Measurements from ENCODE around the gene POLR3H. TPM values are rescaled to one million over a fixed set of nuclear protein-coding genes. Genes with fewer than 3 reads are reported as not detected.
A peak's percentile ranks its signal among the peaks of the same experiment; 100 is the strongest.

Gene POLR3H
- total and polyA plus RNA-seq, 2 donors (not counting 1 experiment from before 2014, with no cell fraction given), result 12.4 to 32.1 TPM

DNA sequence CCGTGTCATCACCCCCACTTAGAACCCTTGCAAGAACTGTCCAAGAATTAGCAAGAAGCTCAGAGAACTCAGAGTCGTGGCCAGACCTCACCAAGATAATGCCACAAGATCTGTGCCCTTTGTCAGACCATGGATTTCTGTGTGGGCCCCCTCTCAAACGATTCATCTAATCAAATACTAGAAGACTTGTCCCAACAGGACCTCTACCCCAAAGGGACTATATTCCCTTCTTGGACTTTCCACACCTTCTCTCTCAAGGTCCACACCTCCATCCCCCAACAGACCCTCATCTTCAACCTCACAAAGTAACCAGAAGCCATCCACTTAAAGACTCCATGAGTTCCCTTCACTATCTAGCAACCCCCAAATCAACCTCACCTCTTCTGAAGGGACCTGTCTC, 2.8 kb downstream of the POLR3H start:
- Histone ChIP-seq H4K20me1 (ENCODE audit: control insufficient read depth, insufficient read depth, low read length, poor library complexity, severe bottlenecking) (peaks cover 7% of the 10 kb centered on the region), H3K9me3 (ENCODE audit: control extremely low read depth in 1 of 3, control insufficient read depth in 2 of 3, insufficient read depth in 1 of 3, low read length in 2 of 3) (no peaks in the 10 kb centered on the region), H3K4me3 (ENCODE audit: control extremely low read depth in 1 of 5, extremely low read depth in 1 of 5, insufficient read depth in 1 of 5, low read depth in 2 of 5, low read length in 4 of 5) (no peak overlapping the region), H3K9ac (ENCODE audit: low read length) (no peak overlapping the region), H3K4me1 (ENCODE audit: control insufficient read depth in 2 of 2, insufficient read depth in 2 of 2, low read length in 2 of 2) (peaks cover 17 to 21% of the 10 kb centered on the region in 2 donors), H3K27ac (ENCODE audit: low read length in 2 of 2) (peak overlapping the region in 1 of 2 donors; percentile 36), H2AFZ (ENCODE audit: insufficient read depth, low read depth, low read length, poor library complexity, severe bottlenecking) (no peak overlapping the region), H3K27me3 (replicated peaks in 1 of 4; ENCODE audit: control extremely low read depth in 1 of 4, control insufficient read depth in 3 of 4, insufficient read depth in 4 of 4, low read length in 3 of 4) (no peaks in the 10 kb centered on the region), H3K36me3 (replicated peaks in 1 of 2; ENCODE audit: control extremely low read depth in 1 of 2, control insufficient read depth in 1 of 2, extremely low read depth in 1 of 2, insufficient read depth in 2 of 2, low read length in 1 of 2) (peaks cover 0 to 15% of the 10 kb centered on the region in 2 experiments), H3K79me2 (ENCODE audit: control insufficient read depth, insufficient read depth, low read length) (peaks cover 45% of the 10 kb centered on the region), H3K4me2 (replicated peaks; ENCODE audit: low read depth, low read length, poor library complexity, severe bottlenecking) (no peak overlapping the region)
- DNase-seq, result no peak
- CTCF ChIA-PET, result interaction anchor here (0.8 to 1.3 kb wide), 3 partner anchors 9 to 138 kb away, joined by 3 to 4 read pairs (median 3); no protein-coding TSS in a partner anchor
- Mint-ChIP-seq H3K27ac (peak overlapping the region; percentile 43), H3K9me3 (ENCODE audit: insufficient read depth) (no peaks in the 10 kb centered on the region), H3K4me3 (peak overlapping the region; percentile 40), H3K27me3 (no peaks in the 10 kb centered on the region), H3K4me1 (peaks cover 41% of the 10 kb centered on the region)
- intact Hi-C loops (cut with micrococcal nuclease), result no loop called here
- POLR2A ChIA-PET, result interaction anchor here (0.8 kb wide), 1 partner anchor 160 kb away, joined by 6 read pairs; the partner anchor contains the start of gene TEF
- ATAC-seq (ENCODE audit: low read depth), result no peak
- no peak for TF ChIP-seq CTCF (IDR thresholded peaks at IDR 0.05)
- no peak for TF ChIP-seq EZH2 (IDR thresholded peaks at IDR 0.05; ENCODE audit: borderline replicate concordance, insufficient read depth, low read depth, low read length, poor library complexity, severe bottlenecking)
- WGBS (ENCODE audit: insufficient coverage), result 85% methylated on average over 3 of the region's 3 CpGs

GRCh38 chr22:41540365-41540764, 3.9 kb downstream of the POLR3H start:
- H3K4me3 Mint-ChIP-seq, result no peak overlapping the region
- CTCF ChIA-PET, result interaction anchor here (1.2 kb wide), 1 partner anchor 136 kb away, joined by 3 read pairs; no protein-coding TSS in a partner anchor

More at GRCh38 chr22:41540365-41540764, 3.9 kb downstream of the POLR3H start:
- H3K4me3 ChIP-seq (ENCODE audit: control extremely low read depth in 1 of 5, extremely low read depth in 1 of 5, insufficient read depth in 1 of 5, low read depth in 2 of 5, low read length in 4 of 5), result no peak overlapping the region
- intact Hi-C loops (cut with micrococcal nuclease), result no loop called here
- H3K9me3 Mint-ChIP-seq (ENCODE audit: insufficient read depth), result no peaks in the 10 kb centered on the region
- no peak overlapping the region for H3K9ac ChIP-seq (ENCODE audit: low read length)
- DNase-seq (no peak), ATAC-seq (ENCODE audit: low read depth) (no peak)
- peak overlapping the region; percentile 70 for H3K27ac Mint-ChIP-seq
- H3K27ac ChIP-seq (ENCODE audit: low read length in 2 of 2), result no peak overlapping the region
- peaks cover 38% of the 10 kb centered on the region for H3K4me1 Mint-ChIP-seq
- no peak overlapping the region for H3K4me2 ChIP-seq (replicated peaks; ENCODE audit: low read depth, low read length, poor library complexity, severe bottlenecking)
- no peaks in the 10 kb centered on the region for H3K27me3 Mint-ChIP-seq
- no peaks in the 10 kb centered on the region for H3K9me3 ChIP-seq (ENCODE audit: control extremely low read depth in 1 of 3, control insufficient read depth in 2 of 3, insufficient read depth in 1 of 3, low read length in 2 of 3)
- H3K4me1 ChIP-seq (ENCODE audit: control insufficient read depth in 2 of 2, insufficient read depth in 2 of 2, low read length in 2 of 2), result peaks cover 17 to 21% of the 10 kb centered on the region in 2 donors
- H3K27me3 ChIP-seq (replicated peaks in 1 of 4; ENCODE audit: control extremely low read depth in 1 of 4, control insufficient read depth in 3 of 4, insufficient read depth in 4 of 4, low read length in 3 of 4), result no peaks in the 10 kb centered on the region
- POLR2A ChIA-PET, result no interaction called here
- TF ChIP-seq CTCF (IDR thresholded peaks at IDR 0.05) (no peak), EZH2 (IDR thresholded peaks at IDR 0.05; ENCODE audit: borderline replicate concordance, insufficient read depth, low read depth, low read length, poor library complexity, severe bottlenecking) (no peak)
- peaks cover 0 to 15% of the 10 kb centered on the region in 2 experiments for H3K36me3 ChIP-seq (replicated peaks in 1 of 2; ENCODE audit: control extremely low read depth in 1 of 2, control insufficient read depth in 1 of 2, extremely low read depth in 1 of 2, insufficient read depth in 2 of 2, low read length in 1 of 2)
- H2AFZ ChIP-seq (ENCODE audit: insufficient read depth, low read depth, low read length, poor library complexity, severe bottlenecking), result no peak overlapping the region
- H3K79me2 ChIP-seq (ENCODE audit: control insufficient read depth, insufficient read depth, low read length), result peaks cover 37% of the 10 kb centered on the region
- H4K20me1 ChIP-seq (ENCODE audit: control insufficient read depth, insufficient read depth, low read length, poor library complexity, severe bottlenecking), result peaks cover 7% of the 10 kb centered on the region
- WGBS (ENCODE audit: insufficient coverage), result 94% methylated on average over 3 of the region's 7 CpGs

Data from B cell (primary cell).